NCI-H1436 (cell line): ENCODE results near the gene PDE4D.

Experiments used
- DNase-seq: peaks from one replicate; lab custom pipeline; 2025; lab: John Stamatoyannopoulos, UW

PDE4D gene

DNA sequence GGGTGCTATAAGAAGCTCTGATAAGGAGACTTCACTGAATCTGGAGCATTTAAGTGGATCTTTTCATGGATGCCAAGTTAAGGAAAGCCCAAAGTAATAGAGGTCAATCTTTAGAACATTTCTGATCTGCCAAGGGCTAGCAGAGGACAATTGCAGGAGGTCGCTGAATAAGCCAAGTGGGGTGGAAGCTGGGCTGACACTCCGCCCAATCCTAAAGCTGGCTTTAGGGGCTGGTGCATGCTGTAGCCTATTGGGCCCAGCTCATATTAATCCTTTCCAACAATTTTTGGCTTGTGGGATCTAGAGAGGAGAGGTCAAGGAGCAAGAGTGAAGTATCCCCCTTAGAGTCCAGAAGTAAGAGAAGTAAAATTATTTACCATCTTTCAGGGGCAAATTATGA lies 784.1 kb downstream of the PDE4D start:
- no peak for DNase-seq

DNA sequence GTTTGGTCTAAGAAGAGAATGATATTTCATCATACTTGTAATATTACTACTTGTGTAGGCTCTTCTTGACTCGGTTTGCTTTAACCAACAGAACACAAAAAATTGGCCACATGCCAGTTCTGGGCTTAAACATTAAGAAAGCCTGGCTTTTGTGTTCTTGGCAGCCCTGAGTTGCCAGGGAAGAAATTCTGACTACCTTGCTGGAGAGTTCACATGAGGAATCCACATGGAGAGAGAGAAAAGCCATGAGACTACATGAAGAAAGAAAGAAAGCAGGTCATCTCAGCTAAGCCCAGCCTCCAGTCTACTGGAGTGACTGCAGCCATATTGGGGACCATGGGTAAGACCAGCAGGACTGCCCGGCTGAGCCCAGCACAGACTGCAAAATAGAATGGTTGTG lies 785.8 kb downstream of the PDE4D start:
- no peak for DNase-seq

GRCh38 chr5:59104400-59105127 lies 789.0 kb downstream of the PDE4D start:
- no peak for DNase-seq

- DNase-seq = no peak
Measured at GRCh38 chr5:59103303-59103702, 790.2 kb downstream of the PDE4D start.

- DNase-seq = no peak
Measured at GRCh38 chr5:59102437-59102836, 791.1 kb downstream of the PDE4D start.

DNA sequence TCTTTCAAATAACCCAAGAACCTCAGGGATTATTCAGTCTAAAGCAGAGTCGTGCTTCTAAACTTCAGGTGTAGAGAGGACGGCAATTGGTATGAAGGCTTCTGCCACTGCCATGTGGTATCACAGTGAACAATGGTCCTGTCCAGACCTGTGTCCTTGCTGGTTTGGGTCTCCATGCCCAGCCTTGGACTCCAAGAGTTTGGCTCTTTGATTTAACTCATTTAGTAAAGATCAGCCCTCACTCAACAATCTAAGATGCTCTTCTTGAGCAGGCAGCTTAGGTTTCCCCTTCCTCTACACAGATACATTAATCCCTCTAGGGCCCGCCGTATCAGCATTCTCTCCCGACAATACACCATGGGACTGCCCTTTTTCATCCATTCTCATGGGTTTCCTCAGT lies 792.7 kb downstream of the PDE4D start:
- no peak for DNase-seq

DNA sequence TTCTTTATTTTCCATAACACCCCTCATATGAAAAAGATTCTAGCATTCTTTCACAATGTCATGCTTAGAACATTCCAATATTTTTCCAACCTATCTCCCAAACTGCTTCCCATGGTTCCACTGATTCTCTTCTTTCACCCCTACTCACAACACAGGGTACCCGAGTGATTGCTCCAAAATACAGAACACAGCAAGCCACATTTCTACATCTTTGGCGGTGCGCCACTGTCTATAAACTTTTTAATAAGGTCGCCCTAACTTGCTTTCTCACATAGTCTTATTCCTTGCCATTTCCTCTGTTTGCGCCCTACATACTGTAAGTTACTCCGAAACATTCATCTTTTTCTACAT lies 793.6 kb downstream of the PDE4D start:
- no peak for DNase-seq

- no peak for DNase-seq
Measured at GRCh38 chr5:59099270-59099994, 794.1 kb downstream of the PDE4D start.

GRCh38 chr5:59098743-59099142 lies 794.8 kb downstream of the PDE4D start:
- no peak for DNase-seq

DNA sequence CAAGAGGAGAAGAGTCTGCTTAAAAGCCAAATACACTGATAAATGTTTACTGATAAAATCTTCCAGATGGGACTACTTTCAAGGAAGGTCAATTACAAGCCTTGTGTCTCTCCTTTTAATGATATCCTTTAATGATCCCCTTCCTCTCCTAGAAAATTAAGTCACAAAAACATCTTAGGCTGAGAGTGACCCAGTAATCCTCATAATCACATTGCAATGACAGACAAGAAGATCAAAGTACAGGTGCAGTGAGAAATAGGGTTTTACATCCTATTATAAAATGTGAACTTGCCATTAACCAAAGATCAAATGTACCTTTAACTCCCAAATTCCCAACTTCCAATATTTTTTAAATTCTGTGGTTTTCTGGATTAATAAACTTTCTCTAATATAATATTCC lies 795.8 kb downstream of the PDE4D start:
- DNase-seq = no peak

DNA sequence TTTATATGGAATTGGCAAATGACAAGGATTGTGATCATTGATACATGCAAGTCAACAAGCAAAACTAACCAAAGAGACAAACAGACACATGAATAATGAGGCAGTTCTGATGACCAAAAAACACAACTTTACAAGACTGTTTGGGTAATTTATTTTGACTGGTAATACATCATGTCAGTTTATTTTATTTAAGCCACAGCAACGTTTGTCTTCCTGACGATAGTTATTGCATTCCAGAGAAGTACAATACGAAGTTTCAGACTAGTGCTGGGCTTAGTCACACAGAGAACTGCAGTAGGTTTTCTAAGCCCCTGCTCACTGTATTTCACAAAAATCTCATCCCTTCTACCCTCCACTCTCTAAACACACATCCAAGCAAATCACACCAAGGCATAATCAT lies 796.4 kb downstream of the PDE4D start:
- no peak for DNase-seq

DNA sequence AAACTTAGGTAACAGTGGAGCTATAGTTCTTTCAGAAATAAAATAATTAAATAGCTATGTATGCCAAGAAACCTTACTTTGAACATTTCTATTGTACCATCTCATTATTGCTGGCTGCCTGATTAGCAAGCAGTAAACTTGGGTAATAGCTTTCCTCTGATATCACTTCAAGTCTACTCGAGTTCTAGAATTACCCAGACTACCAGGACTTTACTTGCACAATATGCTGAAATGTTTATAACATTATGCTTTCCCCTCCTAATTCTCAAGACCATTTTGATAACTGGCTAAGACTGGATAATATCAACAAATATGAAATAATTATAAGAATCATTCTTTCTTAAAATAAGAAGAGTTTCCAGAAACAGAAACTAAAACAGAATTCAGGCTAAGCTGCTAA lies 798.0 kb downstream of the PDE4D start:
- DNase-seq = no peak

DNA sequence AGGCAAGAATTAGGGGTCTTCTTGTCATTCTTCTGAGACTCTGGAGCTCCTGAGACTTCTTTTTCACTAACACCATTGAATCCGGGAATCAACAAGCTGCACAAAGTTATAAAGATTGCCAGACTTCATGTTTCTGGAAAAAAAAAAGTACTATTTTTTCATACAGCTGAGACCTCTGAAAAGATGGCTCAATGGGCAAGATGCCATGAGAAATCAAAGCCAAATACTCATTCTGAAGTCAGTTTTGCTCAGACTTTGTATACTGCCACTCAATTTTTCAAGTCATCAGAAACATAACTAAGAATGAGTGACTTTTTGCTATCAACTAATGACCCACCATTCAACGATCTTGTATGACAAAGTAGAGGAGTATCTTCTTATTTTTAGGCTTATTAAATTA lies 798.7 kb downstream of the PDE4D start:
- DNase-seq = no peak

GRCh38 chr5:59093329-59093728 lies 800.2 kb downstream of the PDE4D start:
- DNase-seq = no peak

DNA sequence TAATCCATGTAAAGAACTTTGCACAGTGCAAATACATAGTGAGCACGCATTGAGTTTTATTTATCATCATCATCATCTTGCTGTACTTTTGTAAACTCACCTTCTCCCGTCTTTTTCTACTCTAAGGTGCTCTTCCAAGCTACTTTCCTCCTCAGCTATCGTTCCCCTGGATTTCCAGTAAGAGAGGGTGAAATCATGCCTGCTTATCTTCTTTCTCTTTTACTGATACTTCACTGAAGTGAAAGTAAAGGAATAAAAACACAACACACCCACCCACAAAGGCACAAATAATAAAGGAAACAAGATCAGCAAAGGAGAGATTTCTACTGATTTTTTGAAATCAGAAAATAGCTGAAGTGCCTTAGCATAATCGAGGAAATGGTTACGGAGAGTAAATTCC lies 800.8 kb downstream of the PDE4D start:
- DNase-seq = no peak

DNA sequence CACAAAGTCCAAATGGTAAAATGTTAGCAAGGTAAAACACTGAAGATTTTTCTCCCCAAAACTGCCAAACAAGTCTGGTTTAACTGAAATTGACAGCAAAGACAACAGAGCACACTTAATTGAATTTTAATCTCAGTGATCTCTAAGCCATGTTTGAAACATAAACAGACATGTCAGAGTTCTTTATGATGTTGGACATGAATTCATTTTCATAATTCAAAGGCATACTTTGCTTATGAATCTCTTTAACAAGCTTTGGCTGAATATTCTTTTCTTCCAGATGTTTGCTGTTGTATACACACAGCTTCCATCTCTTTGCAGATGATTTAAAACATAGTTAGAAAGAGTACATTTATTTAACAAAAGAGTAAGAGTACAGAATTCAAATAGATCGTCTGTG lies 801.6 kb downstream of the PDE4D start:
- DNase-seq = no peak

DNA sequence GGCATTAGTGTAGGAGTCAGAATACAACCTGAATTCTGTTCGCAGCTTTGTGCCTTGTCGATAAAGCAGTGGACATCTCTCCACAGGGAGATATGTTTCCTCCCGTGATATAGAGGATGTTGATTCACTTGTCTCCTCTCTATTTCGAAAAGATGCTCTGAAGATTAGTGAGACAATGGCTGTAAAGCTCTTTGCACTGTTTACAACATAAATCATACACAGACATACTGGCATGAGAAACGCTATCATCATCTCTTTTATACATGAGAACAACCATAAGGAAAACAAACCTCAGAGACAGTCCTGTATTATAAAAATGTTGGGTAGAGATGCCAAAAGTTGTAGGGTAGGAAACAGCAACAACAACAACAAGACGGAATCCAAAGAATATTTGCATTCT lies 803.2 kb downstream of the PDE4D start:
- no peak for DNase-seq

DNA sequence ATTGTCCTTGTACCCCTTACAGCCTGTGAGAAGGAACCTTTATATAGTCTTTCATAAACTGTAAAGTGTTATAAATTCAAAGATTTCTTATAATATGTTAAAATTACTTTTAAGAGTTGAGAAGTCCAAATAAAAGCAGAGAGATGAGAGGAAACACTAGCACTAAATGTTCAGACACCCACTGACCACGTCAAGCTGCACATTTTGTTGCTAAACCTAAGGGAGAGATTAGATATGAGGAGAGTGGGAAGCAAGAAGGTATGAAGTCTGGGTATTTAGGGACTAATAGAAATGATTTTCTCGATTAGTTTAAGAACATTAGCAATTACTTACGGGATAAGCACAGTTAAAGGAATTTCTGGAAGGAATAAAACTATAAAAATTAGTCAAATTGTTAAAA lies 803.8 kb downstream of the PDE4D start:
- no peak for DNase-seq

DNA sequence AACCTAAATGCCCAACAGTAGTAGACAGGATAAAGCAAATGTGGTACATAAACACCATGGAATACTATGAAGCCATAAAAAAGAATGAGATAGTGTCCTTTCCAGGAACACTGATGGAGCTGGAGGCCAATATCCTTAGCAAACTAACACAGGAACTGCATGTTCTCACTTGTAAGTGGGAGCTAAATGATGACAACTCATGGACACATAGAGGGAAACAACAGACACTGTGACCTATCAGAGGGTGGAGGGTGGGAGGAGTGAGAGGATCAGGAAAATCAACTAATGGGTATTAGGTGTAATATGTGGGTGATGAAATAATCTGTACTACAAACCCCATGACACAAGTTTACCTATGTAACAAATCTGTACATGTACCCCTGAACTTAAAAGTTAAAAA lies 805.0 kb downstream of the PDE4D start:
- DNase-seq = no peak

- no peak for DNase-seq
Measured at GRCh38 chr5:59086024-59086423, 807.5 kb downstream of the PDE4D start.

GRCh38 chr5:59081693-59082092 lies 811.8 kb downstream of the PDE4D start:
- no peak for DNase-seq

- no peak for DNase-seq
Measured at GRCh38 chr5:59079622-59080620, 813.6 kb downstream of the PDE4D start.
